ENCODE measurements around the gene RNASEL. TPM values are rescaled to one million over a fixed set of nuclear protein-coding genes. Genes with fewer than 3 reads are reported as not detected.

RNASEL gene
- total RNA-seq, 2 experiments from 2014 or later: 11.4 to 13.2 TPM

- Mint-ChIP-seq H3K36me3 (peaks cover 2% of the 10 kb centered on the region), H3K27ac (no peak overlapping the region), H3K27me3 (peaks cover 8% of the 10 kb centered on the region), H3K4me1 (peaks cover 15% of the 10 kb centered on the region), H3K4me3 (no peak overlapping the region), H3K9me3 (no peaks in the 10 kb centered on the region)
- ATAC-seq (ENCODE audit: low read depth) (no peak), DNase-seq (peak; percentile 58)
- POLR2A ChIA-PET: interaction anchor here (1.2 to 1.5 kb wide), 5 partner anchors 14 to 238 kb away, joined by 3 to 6 read pairs (median 3); no protein-coding TSS in a partner anchor
Measured at GRCh38 chr1:182601416-182601786, 12.3 kb upstream of the RNASEL start.

GRCh38 chr1:182600745-182601415 is 11.8 kb upstream of the RNASEL start:
- Mint-ChIP-seq H3K4me1 (peaks cover 15% of the 10 kb centered on the region), H3K9me3 (no peaks in the 10 kb centered on the region)

GRCh38 chr1:182600036-182600713 is 11.1 kb upstream of the RNASEL start:
- Mint-ChIP-seq H3K9me3 (no peaks in the 10 kb centered on the region), H3K4me3 (no peak overlapping the region), H3K4me1 (peaks cover 15% of the 10 kb centered on the region), H3K27ac (no peak overlapping the region), H3K36me3 (peaks cover 2% of the 10 kb centered on the region), H3K27me3 (peaks cover 4% of the 10 kb centered on the region)
- POLR2A ChIA-PET: interaction anchor here (1.5 kb wide), 1 partner anchor 182 kb away, joined by 6 read pairs; no protein-coding TSS in a partner anchor
- ATAC-seq (ENCODE audit: low read depth): no peak
- no peak for DNase-seq

More at GRCh38 chr1:182600745-182601415, 11.8 kb upstream of the RNASEL start:
- peaks cover 2% of the 10 kb centered on the region for H3K36me3 Mint-ChIP-seq
- peaks cover 10% of the 10 kb centered on the region for H3K27me3 Mint-ChIP-seq
- POLR2A ChIA-PET: interaction anchor here (1.2 to 1.5 kb wide), 5 partner anchors 15 to 239 kb away, joined by 3 to 6 read pairs (median 3); no protein-coding TSS in a partner anchor
- ATAC-seq (ENCODE audit: low read depth) (no peak), DNase-seq (no peak)
- H3K27ac Mint-ChIP-seq: no peak overlapping the region
- no peak overlapping the region for H3K4me3 Mint-ChIP-seq

- no peak for ATAC-seq (ENCODE audit: low read depth)
- Mint-ChIP-seq H3K27ac (no peak overlapping the region), H3K4me1 (peaks cover 11% of the 10 kb centered on the region), H3K36me3 (peaks cover 2% of the 10 kb centered on the region), H3K9me3 (no peaks in the 10 kb centered on the region), H3K27me3 (peaks cover 5% of the 10 kb centered on the region), H3K4me3 (no peak overlapping the region)
- POLR2A ChIA-PET: no interaction called here
- DNase-seq: peak; percentile 56
Measured at GRCh38 chr1:182599339-182599738, 10.3 kb upstream of the RNASEL start.

- Mint-ChIP-seq H3K27ac (no peak overlapping the region), H3K9me3 (no peaks in the 10 kb centered on the region), H3K27me3 (peaks cover 5% of the 10 kb centered on the region), H3K4me3 (no peak overlapping the region), H3K36me3 (peaks cover 2% of the 10 kb centered on the region), H3K4me1 (peaks cover 3% of the 10 kb centered on the region)
- DNase-seq (no peak), ATAC-seq (ENCODE audit: low read depth) (no peak)
- POLR2A ChIA-PET: no interaction called here
Measured at GRCh38 chr1:182598296-182598695, 9.2 kb upstream of the RNASEL start.

- no peak overlapping the region for H3K4me3 Mint-ChIP-seq
- DNase-seq: no peak
- no peaks in the 10 kb centered on the region for H3K9me3 Mint-ChIP-seq
- ATAC-seq (ENCODE audit: low read depth): no peak
- POLR2A ChIA-PET: no interaction called here
- H3K4me1 Mint-ChIP-seq: no peaks in the 10 kb centered on the region
- no peak overlapping the region for H3K27ac Mint-ChIP-seq
- peaks cover 9% of the 10 kb centered on the region for H3K27me3 Mint-ChIP-seq
- peaks cover 2% of the 10 kb centered on the region for H3K36me3 Mint-ChIP-seq
Measured at GRCh38 chr1:182596934-182597333, 7.9 kb upstream of the RNASEL start.

GRCh38 chr1:182595641-182596240 is 6.7 kb upstream of the RNASEL start:
- Mint-ChIP-seq H3K4me3 (no peak overlapping the region), H3K36me3 (peaks cover 2% of the 10 kb centered on the region), H3K27ac (no peak overlapping the region), H3K27me3 (peaks cover 11% of the 10 kb centered on the region), H3K4me1 (no peaks in the 10 kb centered on the region), H3K9me3 (no peaks in the 10 kb centered on the region)
- DNase-seq (peak; percentile 63), ATAC-seq (ENCODE audit: low read depth) (peak; percentile 48)
- POLR2A ChIA-PET: no interaction called here

GRCh38 chr1:182589931-182590330 is 875 bp upstream of the RNASEL start:
- peaks cover 20% of the 10 kb centered on the region for H3K36me3 Mint-ChIP-seq
- DNase-seq (no peak), ATAC-seq (ENCODE audit: low read depth) (no peak)
- peaks cover 8% of the 10 kb centered on the region for H3K27me3 Mint-ChIP-seq
- no peaks in the 10 kb centered on the region for H3K9me3 Mint-ChIP-seq
- peaks cover 16% of the 10 kb centered on the region for H3K4me1 Mint-ChIP-seq
- peak overlapping the region; percentile 75 for H3K27ac Mint-ChIP-seq
- peak overlapping the region; percentile 90 for H3K4me3 Mint-ChIP-seq
- POLR2A ChIA-PET: no interaction called here

- Mint-ChIP-seq H3K36me3 (peaks cover 20% of the 10 kb centered on the region), H3K9me3 (no peaks in the 10 kb centered on the region), H3K27ac (peak overlapping the region; percentile 98), H3K27me3 (peaks cover 6% of the 10 kb centered on the region), H3K4me3 (peak overlapping the region; percentile 90), H3K4me1 (peaks cover 19% of the 10 kb centered on the region)
- DNase-seq (no peak), ATAC-seq (ENCODE audit: low read depth) (no peak)
- POLR2A ChIA-PET: interaction anchor here (1.1 kb wide), 1 partner anchor 250 kb away, joined by 3 read pairs; no protein-coding TSS in a partner anchor
Measured at GRCh38 chr1:182589520-182589919, 464 bp upstream of the RNASEL start.

- ATAC-seq (ENCODE audit: low read depth) (no peak), DNase-seq (no peak)
- Mint-ChIP-seq H3K36me3 (peaks cover 31% of the 10 kb centered on the region), H3K4me3 (peak overlapping the region; percentile 90), H3K9me3 (no peaks in the 10 kb centered on the region), H3K4me1 (peaks cover 19% of the 10 kb centered on the region), H3K27me3 (peaks cover 6% of the 10 kb centered on the region), H3K27ac (peak overlapping the region; percentile 98)
- POLR2A ChIA-PET: no interaction called here
Measured at GRCh38 chr1:182587666-182588499, 1.2 kb downstream of the RNASEL start.

- peaks cover 3% of the 10 kb centered on the region for H3K27me3 Mint-ChIP-seq
- H3K4me3 Mint-ChIP-seq: no peak overlapping the region
- POLR2A ChIA-PET: no interaction called here
- H3K9me3 Mint-ChIP-seq: no peaks in the 10 kb centered on the region
- H3K4me1 Mint-ChIP-seq: peaks cover 19% of the 10 kb centered on the region
- H3K36me3 Mint-ChIP-seq: peaks cover 32% of the 10 kb centered on the region
- H3K27ac Mint-ChIP-seq: no peak overlapping the region
- DNase-seq (no peak), ATAC-seq (ENCODE audit: low read depth) (no peak)
Measured at GRCh38 chr1:182587093-182587492, 2.0 kb downstream of the RNASEL start.

GRCh38 chr1:182586380-182586779 is 2.7 kb downstream of the RNASEL start:
- no peak overlapping the region for H3K4me3 Mint-ChIP-seq
- H3K9me3 Mint-ChIP-seq: no peaks in the 10 kb centered on the region
- POLR2A ChIA-PET: no interaction called here
- H3K27ac Mint-ChIP-seq: no peak overlapping the region
- H3K27me3 Mint-ChIP-seq: no peaks in the 10 kb centered on the region
- H3K36me3 Mint-ChIP-seq: peaks cover 36% of the 10 kb centered on the region
- peaks cover 19% of the 10 kb centered on the region for H3K4me1 Mint-ChIP-seq
- ATAC-seq (ENCODE audit: low read depth): no peak
- DNase-seq: no peak

GRCh38 chr1:182584746-182585145 is 4.3 kb downstream of the RNASEL start:
- Mint-ChIP-seq H3K4me1 (peaks cover 23% of the 10 kb centered on the region), H3K4me3 (no peak overlapping the region), H3K27ac (no peak overlapping the region), H3K27me3 (no peaks in the 10 kb centered on the region), H3K36me3 (peaks cover 49% of the 10 kb centered on the region), H3K9me3 (no peaks in the 10 kb centered on the region)
- ATAC-seq (ENCODE audit: low read depth) (no peak), DNase-seq (no peak)
- POLR2A ChIA-PET: no interaction called here

Data from activated naive CD8-positive, alpha-beta T cell treated with anti-CD3 and anti-CD28 coated beads, Interleukin-2, amount 10 ng/mL, durations not matched to agents 7 days and 5 days (primary cell).